T-helper 1 cell (primary cell): ENCODE measurements around the gene CAMTA2.

Experiments
- DNase-seq, 5 donors: peaks; one replicate each; pipeline ENCODE4 v3.0.0-alpha.2; 2012 to 2020

The CAMTA2 gene

DNA sequence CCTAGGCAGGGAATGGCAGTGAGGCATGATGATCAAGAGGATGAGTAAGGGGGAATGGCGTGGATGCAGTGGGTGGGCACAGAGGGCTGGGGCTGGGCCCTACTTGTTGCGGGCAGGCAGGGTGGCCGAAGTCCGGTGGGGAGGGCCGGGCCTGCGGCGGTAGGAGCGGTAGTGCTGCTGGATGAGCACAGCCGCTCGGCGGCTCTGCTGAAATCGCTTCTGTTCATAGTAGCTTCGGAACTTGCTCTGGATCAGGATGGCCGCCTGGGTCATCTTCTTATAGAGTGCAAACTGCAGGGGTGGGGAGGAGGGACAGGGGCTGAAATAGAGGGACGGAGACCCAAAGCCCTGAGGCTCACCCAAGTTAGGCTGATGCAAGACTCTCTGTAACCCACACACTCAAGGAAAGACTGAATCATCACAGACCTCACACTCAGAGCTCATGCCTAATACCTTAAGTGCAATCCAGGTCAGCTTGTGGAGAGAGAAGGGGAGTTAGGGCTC, 18.4 kb downstream of the CAMTA2 start:
- peak in 1 of 5 donors; percentile 84 for DNase-seq

- DNase-seq, result no peak
Measured at GRCh38 chr17:4968486-4969046, 18.9 kb downstream of the CAMTA2 start.

DNA sequence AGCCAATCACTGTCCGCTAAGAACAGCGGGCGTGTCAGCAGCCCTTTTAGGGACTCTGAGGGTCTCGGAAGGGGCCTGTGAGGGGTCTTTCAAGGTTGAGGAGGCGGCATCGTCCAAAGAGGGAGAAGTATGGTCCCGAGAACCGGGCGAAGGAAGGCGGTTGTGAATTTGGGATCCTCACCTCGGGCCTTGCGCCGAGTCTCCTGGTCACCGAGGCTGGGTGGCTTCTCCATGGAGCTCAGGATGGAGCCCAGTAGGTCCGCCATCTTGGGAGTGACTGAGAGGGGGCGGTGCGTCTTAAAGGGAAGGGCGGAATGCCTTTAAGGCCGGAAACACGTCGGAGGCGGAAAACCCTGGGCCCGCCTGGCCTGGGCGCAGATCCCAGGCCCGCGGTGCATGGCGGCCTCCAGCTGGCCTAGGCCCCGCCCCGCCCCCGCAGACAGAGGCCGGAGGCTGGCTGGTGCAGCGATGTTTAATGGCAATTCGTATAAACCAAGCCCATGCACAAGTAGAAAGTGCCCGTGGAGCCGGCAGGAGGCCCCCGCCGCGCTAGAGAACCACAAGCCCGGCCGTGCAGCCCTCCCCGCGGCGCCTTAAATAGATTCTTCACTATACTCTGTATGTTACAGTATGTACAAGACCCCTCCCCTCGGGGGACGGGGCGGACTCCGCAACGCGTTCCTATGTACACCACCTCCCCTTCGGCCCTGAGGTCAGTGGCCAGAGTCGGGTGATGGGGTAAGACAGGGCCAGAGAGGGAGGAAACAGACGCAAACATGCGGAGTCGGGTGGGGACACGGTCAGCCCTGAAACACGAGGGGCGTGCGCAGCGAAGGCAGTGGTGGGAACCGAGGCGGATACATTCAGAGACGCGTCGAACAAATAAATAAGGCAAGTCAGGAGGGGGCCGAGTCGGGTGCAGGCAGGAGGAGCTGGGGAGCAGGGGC, 19.7 kb downstream of the CAMTA2 start, which contains the start of gene SPAG7:
Gene SPAG7, minus strand, starts transcription at position 279 of the 947 bp plus-strand sequence. Its CDS starts 13 bp downstream, at position 266.
- DNase-seq, result peak; percentile 86 to 97 (median 89)

DNA sequence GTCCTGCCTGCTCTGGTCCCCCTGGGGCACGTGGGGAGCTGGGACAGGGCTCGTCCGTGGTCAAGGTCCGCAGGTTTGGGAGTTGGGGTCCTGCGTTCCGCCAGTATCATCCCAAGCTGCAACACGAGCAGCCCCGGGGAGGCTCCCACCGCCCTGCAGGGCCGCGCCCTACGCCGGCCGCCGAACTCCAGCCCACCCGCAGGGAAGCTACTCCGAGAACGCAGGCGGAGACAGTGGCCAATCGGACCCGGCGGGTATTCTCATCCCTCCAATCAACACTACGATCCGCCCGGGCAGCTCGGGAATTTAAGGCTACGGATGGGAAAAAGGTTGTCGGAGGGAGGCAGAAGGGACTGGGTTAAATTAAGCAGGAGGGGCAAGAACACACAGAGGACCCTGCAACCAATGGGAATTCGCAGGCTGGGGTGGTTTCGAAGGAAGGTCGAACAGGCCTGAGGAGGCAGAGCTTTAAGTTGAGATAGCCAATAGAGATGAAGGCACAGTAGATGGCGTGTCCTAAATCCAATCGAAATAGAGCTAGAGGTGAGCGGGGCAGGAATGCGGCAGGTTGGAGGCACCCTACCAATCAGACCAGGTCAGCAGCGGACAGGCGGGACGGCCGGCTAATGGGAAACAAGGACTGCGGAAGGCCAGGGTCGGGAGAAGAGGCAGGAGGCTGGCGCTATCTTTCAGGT, 20.5 kb downstream of the CAMTA2 start:
- peak; percentile 88 to 99 (median 92) for DNase-seq

GRCh38 chr17:4965311-4965986, 22.0 kb downstream of the CAMTA2 start:
- no peak for DNase-seq

DNA sequence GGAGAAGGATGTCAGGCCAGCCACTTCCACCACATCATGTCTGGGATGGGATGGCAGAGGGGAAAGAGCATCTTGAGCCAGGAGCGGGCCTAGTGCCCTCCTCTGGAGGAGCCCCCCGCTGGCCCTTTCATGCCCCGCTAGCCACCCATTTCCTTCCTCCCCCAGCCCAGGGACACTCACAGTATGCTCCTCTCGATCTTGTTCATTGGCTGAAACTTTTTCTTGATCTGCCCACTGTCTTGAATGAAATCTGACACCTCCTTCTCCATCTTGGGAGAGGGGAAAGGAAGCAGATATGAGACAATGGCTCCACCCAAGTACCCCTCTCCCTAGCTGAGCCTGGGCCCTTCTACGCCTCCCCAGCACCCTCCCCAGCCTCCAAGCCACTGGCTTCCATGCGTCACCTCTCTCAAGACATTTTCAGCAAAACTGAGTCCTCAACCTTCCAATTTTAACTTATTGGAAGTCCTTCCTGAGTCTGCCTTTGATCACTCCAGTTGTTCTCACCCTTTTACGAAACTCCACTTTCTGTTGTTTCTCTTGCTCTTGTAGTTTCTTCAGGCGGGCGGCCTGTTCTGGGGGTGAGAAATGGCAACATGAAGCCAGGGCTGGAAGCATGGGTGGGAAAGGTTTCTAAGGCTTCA, 27.1 kb downstream of the CAMTA2 start:
- DNase-seq, result no peak

GRCh38 chr17:4959261-4959965, 28.1 kb downstream of the CAMTA2 start:
- no peak for DNase-seq

GRCh38 chr17:4958102-4958501, 29.4 kb downstream of the CAMTA2 start:
- no peak for DNase-seq

DNA sequence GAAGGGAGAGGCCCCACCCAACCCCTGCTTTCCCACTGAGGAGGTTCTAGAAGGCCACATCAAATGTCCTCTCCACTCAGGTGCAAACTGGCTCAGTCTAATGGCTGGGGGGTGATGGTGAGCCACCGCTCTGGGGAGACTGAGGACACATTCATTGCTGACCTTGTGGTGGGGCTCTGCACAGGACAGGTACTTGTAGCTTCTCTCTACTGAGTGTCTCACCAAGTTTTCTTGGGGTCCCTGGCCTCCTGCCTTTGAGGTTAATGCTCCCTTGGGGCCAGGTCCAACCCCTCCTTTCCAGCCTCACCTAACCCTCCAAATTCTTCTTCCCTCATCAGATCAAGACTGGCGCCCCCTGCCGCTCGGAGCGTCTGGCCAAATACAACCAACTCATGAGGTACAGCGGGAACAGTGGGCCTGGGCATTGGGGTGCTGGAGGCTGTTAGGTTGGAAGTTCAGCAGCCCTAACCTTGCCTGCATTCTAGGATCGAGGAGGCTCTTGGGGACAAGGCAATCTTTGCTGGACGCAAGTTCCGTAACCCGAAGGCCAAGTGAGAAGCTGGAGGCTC, 30.9 kb downstream of the CAMTA2 start:
- DNase-seq, result peak in 3 of 5 donors; percentile 34 to 50 (median 40)

- no peak for DNase-seq
Measured at GRCh38 chr17:4955091-4955490, 32.4 kb downstream of the CAMTA2 start.

- DNase-seq, result no peak
Measured at GRCh38 chr17:4953451-4953961, 34.0 kb downstream of the CAMTA2 start.

GRCh38 chr17:4951486-4951885, 36.0 kb downstream of the CAMTA2 start:
- no peak for DNase-seq

DNA sequence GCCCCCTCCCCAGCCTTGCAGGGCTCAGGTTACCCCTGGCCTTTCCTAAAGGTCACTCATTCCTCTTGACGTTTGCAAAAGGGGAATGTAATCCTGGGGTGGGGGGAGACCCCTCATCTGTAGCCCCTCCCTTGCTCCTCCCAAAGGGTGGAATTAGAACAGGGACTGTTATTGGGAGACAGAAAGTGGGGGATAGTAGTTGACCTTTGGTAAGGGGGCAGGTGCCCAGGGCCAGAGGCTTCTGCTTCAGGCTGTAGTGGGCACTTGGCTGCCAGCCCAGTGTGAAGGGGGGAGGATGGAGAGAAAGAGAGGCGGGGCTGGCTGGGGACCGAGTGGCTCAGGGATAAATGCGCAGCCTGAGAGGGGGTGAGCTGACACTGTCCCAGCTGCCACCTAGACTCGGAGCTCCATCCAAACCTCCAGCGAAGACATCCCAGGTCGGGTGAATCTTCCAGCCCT, 36.7 kb downstream of the CAMTA2 start, which contains the start of gene ENO3:
Gene ENO3, plus strand, starts transcription at position 374 of the 459 bp plus-strand sequence. CDS start 711 bp downstream, outside the sequence.
- no peak for DNase-seq

DNA sequence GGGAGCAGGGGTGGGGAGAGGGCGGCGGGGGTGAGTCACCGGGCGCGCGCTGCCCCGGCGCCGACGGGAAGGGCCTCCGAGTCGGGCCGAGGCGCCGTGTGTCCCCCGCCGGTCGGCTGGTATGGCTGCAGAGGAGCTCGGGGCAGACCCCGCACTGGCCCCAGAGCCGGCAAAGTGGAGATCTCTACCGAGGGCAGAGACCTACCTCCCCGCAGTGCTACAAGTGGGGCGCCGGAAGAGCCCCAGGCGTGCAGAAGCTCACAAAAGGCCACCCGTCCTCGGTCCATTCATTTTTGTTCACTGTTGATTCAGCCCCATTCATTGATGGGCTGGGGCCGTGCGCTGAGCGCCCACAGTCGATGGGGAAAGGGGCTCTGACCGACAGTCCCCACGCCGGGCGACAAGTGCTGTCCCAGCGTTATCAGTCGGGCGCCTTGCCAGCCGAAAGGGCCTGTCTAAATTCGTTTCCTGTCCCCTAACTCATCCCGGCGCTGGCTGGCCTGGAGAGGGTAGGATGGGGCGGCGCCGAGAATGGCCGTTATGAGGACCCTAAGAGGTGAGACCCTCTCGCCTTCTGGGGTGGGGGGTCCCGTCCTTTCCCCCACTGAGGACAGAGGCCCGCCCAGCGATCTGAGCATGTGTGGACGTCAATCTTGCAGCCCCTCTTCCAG, 37.3 kb downstream of the CAMTA2 start:
- DNase-seq, result peak in 2 of 5 donors; percentile 48 to 53

DNA sequence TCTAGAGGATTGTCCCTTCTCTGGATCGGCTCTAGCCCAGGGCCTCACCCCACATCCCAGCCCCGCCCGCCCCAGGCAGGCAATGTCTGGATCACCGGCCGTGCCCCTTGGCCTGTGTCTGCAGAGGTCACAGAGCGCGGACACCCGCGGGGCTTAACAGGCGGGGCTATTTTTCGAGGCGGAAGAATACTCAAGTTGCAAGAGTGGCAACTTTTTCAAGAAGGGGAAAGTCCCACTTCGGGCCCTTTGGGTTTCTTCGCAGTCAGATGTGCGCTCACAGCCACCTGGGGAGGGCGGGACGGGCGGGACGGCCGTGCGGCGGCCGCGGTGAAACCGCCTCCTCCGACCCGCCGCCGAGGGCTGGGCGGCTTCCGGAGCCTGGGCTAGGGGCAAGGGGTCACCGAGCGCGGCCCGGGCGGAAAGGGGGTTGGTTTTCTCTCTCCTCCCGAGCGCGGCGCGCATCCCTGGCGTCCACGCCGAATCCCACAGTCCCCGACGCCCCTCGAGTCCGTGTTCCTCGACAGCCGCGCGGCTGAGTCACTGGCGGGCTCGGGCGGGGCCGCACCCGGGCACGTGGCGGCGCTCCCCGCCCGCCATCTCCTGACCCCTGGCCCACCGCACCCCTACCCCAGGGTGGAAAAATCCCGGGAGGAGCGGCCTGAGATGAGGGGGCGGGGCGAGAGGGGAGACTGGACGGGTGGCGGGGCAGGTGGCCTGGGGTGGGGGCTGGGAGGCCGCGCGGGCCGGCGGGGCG, 38.0 kb downstream of the CAMTA2 start:
- peak; percentile 56 to 93 (median 69) for DNase-seq

DNA sequence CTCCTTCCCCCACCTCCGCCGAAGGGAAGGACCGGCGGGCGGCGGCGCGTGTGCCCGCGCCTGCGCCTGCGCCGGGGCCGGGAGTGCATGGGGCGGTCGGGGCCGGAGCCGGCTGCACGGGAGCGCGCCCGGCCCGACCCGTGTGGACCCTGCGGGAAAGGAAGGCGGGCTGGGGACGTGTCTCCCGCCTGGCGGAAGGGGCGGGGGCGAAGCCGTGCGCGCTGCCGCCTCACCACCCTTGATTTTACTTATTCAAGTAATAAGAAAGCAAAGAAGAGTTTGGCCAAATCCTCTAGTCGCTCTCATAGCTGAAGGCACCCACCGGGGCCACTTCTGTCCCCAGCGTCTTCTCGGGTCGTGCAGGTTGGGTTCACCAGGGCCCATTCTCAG, 38.5 kb downstream of the CAMTA2 start:
- DNase-seq, result peak; percentile 58 to 88 (median 61)

DNA sequence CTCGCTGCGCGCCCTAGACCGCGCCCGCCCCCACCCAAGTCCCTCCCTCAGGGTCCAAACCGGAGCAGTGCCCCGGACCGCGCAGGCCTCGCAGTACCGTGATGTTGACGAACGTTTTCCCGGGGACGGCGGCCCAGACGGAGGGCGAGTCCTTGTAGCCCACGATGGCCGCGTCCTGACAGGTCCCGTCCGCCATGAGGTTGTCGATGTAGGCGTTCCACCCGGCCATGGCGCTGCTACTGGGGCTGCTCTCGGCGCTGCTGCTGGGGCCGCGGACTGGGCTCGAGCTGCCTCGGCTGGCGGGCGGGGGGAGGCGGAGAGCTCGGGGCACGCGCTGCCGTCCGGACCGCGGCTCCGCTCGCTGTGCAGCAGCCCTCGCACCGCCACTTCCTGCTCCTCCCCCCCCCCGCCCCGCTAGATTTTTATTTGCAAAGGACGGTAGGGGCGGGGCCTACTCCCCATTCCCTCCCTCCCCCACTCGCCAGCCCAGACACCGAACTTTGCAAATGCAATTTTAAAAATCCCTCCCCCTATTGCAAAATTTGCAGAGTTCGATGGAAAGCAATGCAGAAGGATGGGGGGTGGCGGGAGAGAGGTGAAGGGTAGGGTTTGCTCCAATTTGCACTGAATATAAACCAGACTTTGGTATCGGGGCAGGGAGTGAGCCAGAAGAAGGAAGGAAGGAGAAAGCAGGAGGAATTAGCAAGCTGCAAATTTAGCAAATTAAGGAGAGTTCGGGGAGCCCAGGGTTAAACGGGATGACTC, 39.1 kb downstream of the CAMTA2 start, which contains the start of gene PFN1:
Gene PFN1, minus strand, starts transcription at position 365 of the 765 bp plus-strand sequence. Its CDS starts 136 bp downstream, at position 229.
- DNase-seq, result peak; percentile 80 to 95 (median 87)
